OCI-LY7 (cell line): ENCODE data around the gene AHCYL1. TPM values are rescaled to one million over a fixed set of nuclear protein-coding genes. Genes with fewer than 3 reads are reported as not detected.

Source experiments
- BruUV-seq: library from RNA; stranded (reverse); fragments of 400-500 nt; replicated peaks from 2 replicates; lab custom pipeline; 2021; lab: Mats Ljungman, UMichigan
- CTCF ChIA-PET: fragments of 300-600 bp; sonication (Branson Sonifier 250); formaldehyde crosslinking; loops from one replicate; lab custom pipeline; 2022; ENCODE audit warnings: antibody characterized with exemption; ENCODE audit not compliant: unreplicated experiment; lab: Charles Lee
- POLR2A ChIA-PET: fragments of 300-600 bp; sonication (Branson Sonifier 250); formaldehyde crosslinking; loops from one replicate; lab custom pipeline; 2022; ENCODE audit warnings: antibody characterized with exemption; lab: Charles Lee
- DNase-seq: peaks from one replicate; pipeline ENCODE4 v3.0.0-alpha.2; 2015; ENCODE audit warnings: low spot score
- H2AFZ ChIP-seq: fragments of 200-600 bp; sonication (generic), shearing (Covaris generic); 2 replicates; pipeline ENCODE4 v1.6.1; 2014; ENCODE audit warnings: mild to moderate bottlenecking, antibody characterized with exemption, low read length, moderate library complexity
- H3K27ac ChIP-seq: fragments of 200-600 bp; sonication (generic); 2 replicates; pipeline ENCODE4 v1.5.1; 2014; ENCODE audit warnings: mixed run types, low read depth, mild to moderate bottlenecking, moderate library complexity, low read length, inconsistent platforms; ENCODE audit not compliant: poor library complexity, severe bottlenecking
- H3K36me3 ChIP-seq: fragments of 200-600 bp; sonication (generic); 2 replicates; pipeline ENCODE4 v1.6.1; 2014; ENCODE audit warnings: mild to moderate bottlenecking, antibody characterized with exemption, low read length, moderate library complexity, mixed read lengths; ENCODE audit not compliant: insufficient read depth
- H3K4me1 ChIP-seq: fragments of 200-600 bp; sonication (generic); 2 replicates; pipeline ENCODE4 v1.5.1; 2014; ENCODE audit warnings: mild to moderate bottlenecking, low read length; ENCODE audit not compliant: insufficient read depth, poor library complexity, severe bottlenecking
- H3K4me2 ChIP-seq: fragments of 200-600 bp; sonication (generic); 2 replicates; pipeline ENCODE4 v1.6.1; 2014; ENCODE audit warnings: mild to moderate bottlenecking, low read length
- H3K4me3 ChIP-seq: fragments of 200-600 bp; sonication (generic); 2 replicates; pipeline ENCODE4 v1.5.1; 2014; ENCODE audit warnings: mild to moderate bottlenecking, low read depth, low read length; ENCODE audit not compliant: poor library complexity, severe bottlenecking
- H3K79me2 ChIP-seq: fragments of 200-600 bp; sonication (generic); 2 replicates; pipeline ENCODE4 v1.6.1; 2016; ENCODE audit warnings: low read depth, mild to moderate bottlenecking, low read length, moderate library complexity, mixed read lengths; ENCODE audit not compliant: insufficient read depth
- H3K9me2 ChIP-seq: fragments of 200-600 bp; sonication (generic); 2 replicates; pipeline ENCODE4 v1.6.1; 2016; ENCODE audit warnings: mild to moderate bottlenecking, low read length, mixed read lengths; ENCODE audit not compliant: insufficient read depth
- H3K9me3 ChIP-seq: fragments of 200-600 bp; sonication (generic); 2 replicates; pipeline ENCODE4 v1.6.1; 2014; ENCODE audit warnings: mild to moderate bottlenecking, mixed run types, low read length, mixed read lengths
- H4K20me1 ChIP-seq: fragments of 200-600 bp; sonication (generic); 2 replicates; pipeline ENCODE4 v1.6.1; 2014; ENCODE audit warnings: mild to moderate bottlenecking, antibody characterized with exemption, low read length, moderate library complexity, mixed read lengths; ENCODE audit not compliant: insufficient read depth
- CTCF ChIP-seq: fragments of 200-600 bp; sonication (generic); conservative IDR thresholded peaks from 2 replicates; pipeline ENCODE4 v1.5.1; 2014; ENCODE audit warnings: mild to moderate bottlenecking, antibody characterized with exemption, low read length, moderate library complexity, mixed read lengths
- EZH2phosphoT487 ChIP-seq: fragments of 200-600 bp; sonication (generic); IDR thresholded peaks from 2 replicates; pipeline ENCODE4 v1.6.1; 2018; ENCODE audit warnings: low read depth, borderline replicate concordance, mild to moderate bottlenecking, mixed run types, antibody characterized with exemption, low read length, moderate library complexity, mixed read lengths
- intact Hi-C: fragments of 100-400 bp; cut with micrococcal nuclease; formaldehyde crosslinking; loops from one replicate; pipeline ENCODE4 v1.10.0; 2022; ENCODE audit not compliant: unreplicated experiment
- total RNA-seq, 2 experiments: library from RNA; depleted of rRNA in 1 of 2; stranded (reverse); fragments of >200 nt in 1 of 2; shearing (Covaris generic) in 1 of 2; gene quantifications; 2 replicates each; pipeline ENCODE4 v1.2.3, GENCODE V29; 2014 to 2022

The AHCYL1 gene
- total RNA-seq, 2 experiments from 2014 or later, result 20.5 to 45.5 TPM

- TF ChIP-seq EZH2phosphoT487 (no peak), CTCF (no peak)
- POLR2A ChIA-PET, result no interaction called here
- Histone ChIP-seq H3K36me3 (peaks cover 30% of the 10 kb centered on the region), H3K9me2 (no peaks in the 10 kb centered on the region), H2AFZ (no peak overlapping the region), H3K4me3 (no peak overlapping the region), H3K4me1 (peaks cover 33% of the 10 kb centered on the region), H3K4me2 (no peak overlapping the region), H3K9me3 (no peaks in the 10 kb centered on the region), H4K20me1 (0 out of 2 replicates have a peak, but pooled peaks cover 3% of the 10 kb centered on the region), H3K79me2 (peaks cover 4% of the 10 kb centered on the region; the same call in 1 of the 2 replicates), H3K27ac (no peak overlapping the region)
- no peak for DNase-seq
- no TSS peak for BruUV-seq
- CTCF ChIA-PET, result no interaction called here
- intact Hi-C loops, result no loop called here
Observed at GRCh38 chr1:110006516-110006915, 22.0 kb downstream of the AHCYL1 start.

DNA sequence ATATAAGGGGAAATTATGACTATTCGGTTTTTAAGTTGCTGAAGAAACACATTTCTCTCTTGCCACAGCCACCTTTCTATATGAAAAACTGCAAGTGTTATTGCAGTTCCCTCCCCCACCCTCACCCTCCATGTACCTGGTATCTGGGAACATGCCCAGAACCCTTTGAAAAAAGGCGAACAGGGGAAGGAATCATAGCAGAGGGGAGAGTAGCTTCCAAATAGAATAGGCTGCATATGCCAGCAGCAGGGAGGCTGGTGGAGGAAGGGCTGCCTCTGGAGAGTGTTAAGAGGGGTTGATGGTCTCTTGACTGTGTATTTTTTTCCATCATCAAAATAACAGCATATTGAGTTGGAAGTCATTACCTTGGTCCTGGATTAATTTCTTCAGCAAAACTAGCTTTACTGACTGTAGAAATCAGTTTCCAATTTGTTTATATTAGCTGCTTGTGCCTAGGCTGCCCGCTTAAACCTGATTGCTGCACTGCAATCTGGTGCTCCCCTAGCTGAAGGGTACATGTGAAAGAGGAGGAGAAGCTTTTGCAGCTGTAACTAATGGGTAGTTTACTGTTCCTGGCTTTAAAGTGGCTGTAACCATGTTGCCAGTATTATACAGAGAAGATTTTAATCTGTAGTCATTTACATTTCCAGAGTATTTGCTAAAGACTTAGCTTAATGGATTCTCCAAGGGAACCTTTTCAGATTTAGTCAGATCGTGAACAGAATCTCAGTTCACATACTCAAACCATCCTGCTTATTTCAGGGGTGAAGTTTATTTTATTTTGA, 22.7 kb downstream of the AHCYL1 start:
- Histone ChIP-seq H3K4me1 (peaks cover 39% of the 10 kb centered on the region), H3K9me2 (no peaks in the 10 kb centered on the region), H3K36me3 (peaks cover 37% of the 10 kb centered on the region), H4K20me1 (0 out of 2 replicates have a peak, but pooled peaks cover 3% of the 10 kb centered on the region), H3K4me2 (no peak overlapping the region), H2AFZ (no peak overlapping the region), H3K27ac (no peak overlapping the region), H3K4me3 (no peak overlapping the region), H3K9me3 (no peaks in the 10 kb centered on the region), H3K79me2 (peaks cover 4% of the 10 kb centered on the region; the same call in 1 of the 2 replicates)
- no peak for TF ChIP-seq EZH2phosphoT487
- TF ChIP-seq CTCF, result no peak
- intact Hi-C loops, result no loop called here
- POLR2A ChIA-PET, result interaction anchor here (0.7 to 1.2 kb wide), 3 partner anchors 20 to 951 kb away, joined by 3 to 4 read pairs (median 3); no protein-coding TSS in a partner anchor
- CTCF ChIA-PET, result no interaction called here
- BruUV-seq, result no TSS peak
- DNase-seq, result no peak
